Smooth muscle cell (in vitro differentiated cells): ENCODE data around the gene KIF26B. TPM values are rescaled to one million over a fixed set of nuclear protein-coding genes. Genes with fewer than 3 reads are reported as not detected.

Source experiments
- DNase-seq: peaks from one replicate; lab custom pipeline; 2025; ENCODE audit not compliant: unreplicated experiment; lab: John Stamatoyannopoulos, UW
- H2AFZ ChIP-seq: fragments of 200-600 bp; sonication (generic); 2 replicates; pipeline ENCODE4 v1.6.0; 2016; ENCODE audit warnings: antibody characterized with exemption, low read depth, mild to moderate bottlenecking
- H3F3A ChIP-seq: fragments of 200-600 bp; sonication (generic); 2 replicates; pipeline ENCODE4 v1.6.0; 2017; ENCODE audit warnings: antibody characterized with exemption, low read depth
- H3K27ac ChIP-seq: fragments of 200-600 bp; sonication (generic); 2 replicates; pipeline ENCODE4 v1.5.1; 2016; ENCODE audit warnings: low read depth, mild to moderate bottlenecking
- H3K27me3 ChIP-seq: fragments of 200-600 bp; sonication (generic); 2 replicates; pipeline ENCODE4 v1.6.1; 2016; ENCODE audit warnings: low read depth, mild to moderate bottlenecking
- H3K36me3 ChIP-seq: fragments of 200-600 bp; sonication (generic); 2 replicates; pipeline ENCODE4 v1.5.1; 2016; ENCODE audit warnings: low read depth
- H3K4me1 ChIP-seq: fragments of 200-600 bp; sonication (generic); 2 replicates; pipeline ENCODE4 v1.5.1; 2016; ENCODE audit warnings: low read depth
- H3K4me2 ChIP-seq: fragments of 200-600 bp; sonication (generic); 2 replicates; pipeline ENCODE4 v1.6.0; 2016; ENCODE audit warnings: mild to moderate bottlenecking
- H3K4me3 ChIP-seq: fragments of 200-600 bp; sonication (generic); 2 replicates; pipeline ENCODE4 v1.5.1; 2016; ENCODE audit warnings: mild to moderate bottlenecking
- H3K79me2 ChIP-seq: fragments of 200-600 bp; sonication (generic); 2 replicates; pipeline ENCODE4 v1.6.0; 2016; ENCODE audit warnings: low read depth, mild to moderate bottlenecking
- H3K9ac ChIP-seq: fragments of 200-600 bp; sonication (generic); 2 replicates; pipeline ENCODE4 v1.6.0; 2016; ENCODE audit warnings: low read depth
- H3K9me3 ChIP-seq: fragments of 200-600 bp; sonication (generic); replicated peaks from 2 replicates; pipeline ENCODE4 v1.5.1; 2016; ENCODE audit warnings: low read depth
- H4K20me1 ChIP-seq: fragments of 200-600 bp; sonication (generic); 2 replicates; pipeline ENCODE4 v1.6.0; 2016; ENCODE audit warnings: low read depth
- CTCF ChIP-seq: fragments of 200-600 bp; sonication (generic); IDR thresholded peaks from 2 replicates; pipeline ENCODE4 v1.5.1; 2017; ENCODE audit warnings: borderline replicate concordance, mild to moderate bottlenecking, antibody characterized with exemption; ENCODE audit not compliant: insufficient read depth, poor library complexity, severe bottlenecking
- WGBS: methylation state at CpG from one replicate; pipeline ENCODE4 v1.1.7; 2016; ENCODE audit warnings: low lambda C conversion rate; 5-methylcytosine and 5-hydroxymethylcytosine counted together
- polyA plus RNA-seq: library from polyadenylated mRNA; unstranded; fragments of >200 nt; fragmentation: Nextera tagmentation; extraction: Ambion mirVana; gene quantifications from 2 replicates; pipeline ENCODE4 v1.2.1, GENCODE V29; 2016
- small RNA-seq: library from RNA; depleted of rRNA; stranded (forward); fragments of <200 nt; gene quantifications from one replicate; pipeline ENCODE3, GENCODE V24; 2014
- total RNA-seq: library from RNA; depleted of rRNA; stranded (reverse); fragments of >200 nt; gene quantifications from 2 replicates; pipeline ENCODE4 v1.2.3, GENCODE V29; 2014

Gene KIF26B
- total and polyA plus RNA-seq, 2 experiments from 2014 or later: 24.9 to 43.3 TPM

GRCh38 chr1:245754463-245754961, 599.7 kb downstream of the KIF26B start:
- Histone ChIP-seq H3K4me2 (no peak overlapping the region), H3K27me3 (no peaks in the 10 kb centered on the region), H3F3A (peaks cover 35% of the 10 kb centered on the region), H3K36me3 (peaks cover 8% of the 10 kb centered on the region), H4K20me1 (no peaks in the 10 kb centered on the region), H3K9me3 (no peaks in the 10 kb centered on the region), H3K4me1 (peaks cover 21% of the 10 kb centered on the region), H3K79me2 (no peaks in the 10 kb centered on the region), H3K4me3 (no peak overlapping the region), H2AFZ (no peak overlapping the region), H3K9ac (no peak overlapping the region), H3K27ac (peak overlapping the region; percentile 16)
- 67% methylated on average over 3 of the region's 3 CpGs for WGBS
- no peak for DNase-seq
- no peak for TF ChIP-seq CTCF

Small RNA genes lying within 50 kb of the gene (small RNA-seq; reads per million reads assigned to genes)
- 0.76 reads per million, percentile 25 among the genes with 10 or more reads in this experiment for gene DNAJC19P8
- not detected for gene RNU1-132P
